GM20000 (cell line): ENCODE measurements around the gene CNNM1.
A peak's percentile ranks its signal among the peaks of the same experiment; 100 is the strongest.

ENCODE experiments used
- DNase-seq: peaks from one replicate; pipeline ENCODE4 v3.0.0; 2012; ENCODE audit warnings: low spot score
- TF ChIP-seq, protein P1 (sequence below): IDR thresholded peaks from 2 replicates; pipeline ENCODE4 v1.5.1; 2012; ENCODE audit warnings: mild to moderate bottlenecking, control low read depth; ENCODE audit errors: extremely low read depth, missing control alignments

The CNNM1 gene

DNA sequence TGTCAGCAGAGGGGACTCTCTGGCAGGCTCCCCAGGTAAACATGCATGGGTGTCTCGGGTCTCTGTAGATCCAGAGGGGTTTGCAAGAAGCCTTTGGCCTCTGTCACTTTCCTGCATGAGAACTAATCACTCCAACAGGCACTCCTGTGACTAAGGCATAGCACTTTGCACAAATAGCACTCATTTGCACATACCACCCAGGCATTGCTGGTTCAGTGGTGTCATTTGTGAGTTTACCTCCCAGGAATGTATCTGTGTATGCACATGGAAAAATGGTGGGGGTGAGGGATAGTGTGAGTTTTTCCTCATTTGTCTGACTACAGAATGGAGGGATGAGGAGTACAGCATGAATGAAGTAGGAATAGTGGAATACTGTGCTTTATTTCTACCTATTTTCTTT lies 39.5 kb downstream of the CNNM1 start:
- TF ChIP-seq, protein P1, sequence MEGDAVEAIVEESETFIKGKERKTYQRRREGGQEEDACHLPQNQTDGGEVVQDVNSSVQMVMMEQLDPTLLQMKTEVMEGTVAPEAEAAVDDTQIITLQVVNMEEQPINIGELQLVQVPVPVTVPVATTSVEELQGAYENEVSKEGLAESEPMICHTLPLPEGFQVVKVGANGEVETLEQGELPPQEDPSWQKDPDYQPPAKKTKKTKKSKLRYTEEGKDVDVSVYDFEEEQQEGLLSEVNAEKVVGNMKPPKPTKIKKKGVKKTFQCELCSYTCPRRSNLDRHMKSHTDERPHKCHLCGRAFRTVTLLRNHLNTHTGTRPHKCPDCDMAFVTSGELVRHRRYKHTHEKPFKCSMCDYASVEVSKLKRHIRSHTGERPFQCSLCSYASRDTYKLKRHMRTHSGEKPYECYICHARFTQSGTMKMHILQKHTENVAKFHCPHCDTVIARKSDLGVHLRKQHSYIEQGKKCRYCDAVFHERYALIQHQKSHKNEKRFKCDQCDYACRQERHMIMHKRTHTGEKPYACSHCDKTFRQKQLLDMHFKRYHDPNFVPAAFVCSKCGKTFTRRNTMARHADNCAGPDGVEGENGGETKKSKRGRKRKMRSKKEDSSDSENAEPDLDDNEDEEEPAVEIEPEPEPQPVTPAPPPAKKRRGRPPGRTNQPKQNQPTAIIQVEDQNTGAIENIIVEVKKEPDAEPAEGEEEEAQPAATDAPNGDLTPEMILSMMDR = no peak
- DNase-seq = no peak

DNA sequence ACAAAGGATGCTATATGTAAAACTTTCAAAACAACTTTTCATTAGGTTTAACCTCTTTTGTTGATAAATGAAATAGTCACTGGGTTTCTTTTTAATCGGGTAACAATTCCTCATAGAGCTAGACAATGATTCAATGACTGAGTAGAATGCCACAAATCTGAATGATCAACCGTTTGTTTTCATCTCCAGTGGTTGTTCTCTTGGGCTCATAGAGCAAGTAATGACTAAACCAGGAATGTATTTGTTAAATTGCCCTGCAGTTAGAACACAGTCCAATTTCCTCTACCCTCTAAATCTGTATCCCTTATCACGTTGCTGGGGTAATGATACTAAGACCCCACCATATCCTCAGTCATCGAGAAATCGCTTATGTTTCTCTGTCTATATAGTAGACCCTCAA lies 40.0 kb downstream of the CNNM1 start:
- TF ChIP-seq, protein P1 = no peak
- DNase-seq = no peak

DNA sequence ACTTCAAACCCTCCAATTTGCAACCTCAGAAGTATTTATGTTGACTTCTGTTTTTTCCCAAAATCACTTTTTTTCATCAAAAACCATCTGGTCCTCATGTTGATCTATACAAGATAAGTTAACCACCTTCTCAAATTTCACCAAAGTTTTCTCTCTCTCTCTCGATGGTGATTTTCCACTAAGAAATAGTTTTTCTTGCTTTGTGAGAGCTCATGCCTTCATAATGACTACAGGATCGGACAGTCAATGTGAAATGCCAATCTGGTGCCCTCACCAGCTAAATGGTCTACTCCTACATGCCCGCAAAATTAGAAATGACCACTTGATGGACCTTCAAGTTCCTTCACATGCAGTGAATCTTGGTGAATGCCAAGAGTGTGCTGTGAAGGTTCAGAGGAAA lies 40.4 kb downstream of the CNNM1 start:
- TF ChIP-seq, protein P1 = no peak
- no peak for DNase-seq

- DNase-seq = peak; percentile 47
- TF ChIP-seq, protein P1 = no peak
These were observed 41.8 kb downstream of the CNNM1 start for GRCh38 chr10:99370993-99371392.

DNA sequence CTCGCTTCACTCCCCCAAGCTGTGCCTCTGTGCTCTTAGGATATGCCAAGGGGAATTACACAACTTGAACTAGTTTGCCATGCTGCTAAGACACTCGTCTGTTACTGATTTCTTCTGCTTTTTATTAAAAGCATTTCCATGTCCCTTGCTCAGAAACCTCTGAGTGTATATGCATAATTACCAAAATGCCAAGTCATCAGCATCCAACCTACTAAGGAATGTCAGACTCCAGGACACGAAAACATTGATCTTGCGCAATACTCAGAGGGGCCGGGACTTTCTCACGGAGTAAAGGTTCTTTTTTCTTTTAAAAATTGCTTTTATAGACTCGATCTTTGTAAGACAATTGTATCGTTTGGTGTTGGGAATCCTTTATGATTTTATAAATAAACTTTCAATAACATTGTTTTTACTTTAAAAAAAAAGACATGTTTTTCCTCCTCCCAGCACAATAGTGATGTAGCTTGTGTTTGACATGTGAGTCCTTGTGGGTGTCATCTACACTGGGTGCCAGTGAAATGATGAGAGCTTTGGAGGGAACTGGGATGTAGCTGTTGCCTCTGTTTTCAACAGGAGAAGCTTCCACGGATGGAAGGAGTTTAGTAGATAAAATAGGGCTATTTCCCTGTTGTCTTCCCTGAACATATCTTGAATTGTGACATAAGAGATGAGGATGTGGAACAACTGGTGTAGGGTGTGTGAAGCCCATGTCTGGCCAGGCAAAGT lies 43.6 kb downstream of the CNNM1 start:
- no peak for DNase-seq
- TF ChIP-seq, protein P1 = no peak

- DNase-seq = no peak
- TF ChIP-seq, protein P1 = no peak
These were observed 45.4 kb downstream of the CNNM1 start for GRCh38 chr10:99374526-99374925.

- TF ChIP-seq, protein P1 = no peak
These were observed 45.8 kb downstream of the CNNM1 start for GRCh38 chr10:99374972-99375371.

More at GRCh38 chr10:99374972-99375371, 45.8 kb downstream of the CNNM1 start:
- no peak for DNase-seq
